Stimulated activated CD4-positive, alpha-beta T cell treated with anti-CD3 and anti-CD28 coated beads, Interleukin-1b, Interleukin-23, amount 100 ng/mL, for 1 hour (primary cell): ENCODE results near the gene TCHP.
"Not testable (repeated sequence)": the region's sequence is repeated elsewhere in the genome, so short reads cannot be mapped to it uniquely, and the experiment has no call there.

ENCODE experiments used
- DNase-seq, 2 donors: peaks; one replicate each; pipeline ENCODE4 v3.0.0-alpha.2; 2020; ENCODE audit warnings: low read depth in 2 of 2

Gene TCHP

DNA sequence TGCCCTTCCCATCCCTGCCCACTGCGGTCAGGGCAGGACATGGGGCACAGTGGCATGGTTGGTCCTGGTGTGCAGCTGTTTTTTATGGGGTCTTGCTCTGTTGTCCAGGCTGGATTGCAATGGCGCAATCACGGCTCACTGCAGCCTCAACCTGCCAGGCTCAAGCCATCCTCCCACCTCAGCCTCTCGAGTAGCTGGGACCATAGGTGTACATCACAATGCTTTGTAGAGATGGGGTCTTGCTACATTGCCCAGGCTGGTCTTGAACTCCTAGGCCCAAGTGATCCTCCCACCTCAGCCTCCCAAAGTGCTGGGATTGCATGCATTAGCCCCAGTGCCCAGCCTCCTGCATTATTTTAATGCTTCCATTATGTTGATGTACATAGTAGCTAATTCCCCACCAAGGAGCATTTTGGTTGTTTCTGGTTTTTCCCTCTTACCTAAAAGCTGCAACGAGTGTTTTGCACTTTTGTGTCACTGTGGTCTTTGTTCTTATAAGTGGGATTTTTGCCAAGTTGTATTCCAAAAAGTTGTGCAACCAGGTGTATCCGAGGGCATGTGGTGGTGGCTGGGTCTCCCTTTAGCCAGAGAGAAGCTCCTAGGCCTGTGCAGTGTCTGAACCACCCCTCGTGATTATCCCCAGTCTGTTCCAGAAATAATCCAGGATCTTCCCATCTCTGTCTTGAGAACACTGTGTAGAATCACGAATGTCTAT, 10.3 kb downstream of the TCHP start:
- DNase-seq: no peak

GRCh38 chr12:109910969-109911348, 10.9 kb downstream of the TCHP start:
- no peak for DNase-seq

DNA sequence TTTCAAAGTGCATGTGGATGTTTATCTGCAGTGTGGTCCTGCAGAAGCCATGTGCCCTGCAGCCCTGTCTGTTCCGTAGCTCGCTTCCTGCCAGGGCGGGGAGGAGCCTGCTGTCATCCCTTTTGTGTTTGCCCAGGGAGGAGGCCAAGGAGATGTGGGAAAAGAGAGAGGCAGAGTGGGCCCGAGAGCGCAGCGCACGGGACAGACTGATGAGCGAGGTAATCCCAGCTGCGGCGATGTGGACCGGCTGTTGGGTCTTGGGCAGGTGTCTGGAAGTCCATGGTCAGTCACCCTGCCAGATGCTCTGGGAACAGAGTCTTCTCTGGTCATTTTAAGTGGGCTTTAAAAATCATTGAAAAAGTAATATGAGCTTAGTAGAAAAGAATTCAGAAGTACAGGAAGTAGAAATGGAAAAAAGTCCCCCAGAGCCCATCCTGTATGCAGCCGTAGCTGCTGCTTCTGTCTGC, 12.8 kb downstream of the TCHP start:
- no peak for DNase-seq

DNA sequence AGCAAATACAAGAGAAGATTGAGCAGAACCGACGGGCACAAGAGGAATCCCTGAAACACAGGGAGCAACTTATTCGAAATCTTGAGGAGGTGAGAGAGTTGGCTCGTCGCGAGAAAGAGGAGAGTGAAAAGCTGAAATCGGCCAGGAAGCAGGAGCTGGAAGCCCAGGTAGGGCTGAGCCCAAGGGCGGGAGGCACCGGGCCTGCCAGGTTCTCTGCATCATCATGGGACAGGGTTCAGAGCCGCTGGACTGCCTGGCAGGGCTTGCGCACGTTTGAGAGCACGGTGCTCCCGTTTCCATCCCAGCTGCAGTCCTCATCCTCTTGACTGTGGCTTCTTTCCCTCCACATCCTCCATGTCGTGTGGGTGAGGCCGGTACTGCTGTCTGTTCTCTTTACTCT, 14.4 kb downstream of the TCHP start:
- DNase-seq: no peak

DNA sequence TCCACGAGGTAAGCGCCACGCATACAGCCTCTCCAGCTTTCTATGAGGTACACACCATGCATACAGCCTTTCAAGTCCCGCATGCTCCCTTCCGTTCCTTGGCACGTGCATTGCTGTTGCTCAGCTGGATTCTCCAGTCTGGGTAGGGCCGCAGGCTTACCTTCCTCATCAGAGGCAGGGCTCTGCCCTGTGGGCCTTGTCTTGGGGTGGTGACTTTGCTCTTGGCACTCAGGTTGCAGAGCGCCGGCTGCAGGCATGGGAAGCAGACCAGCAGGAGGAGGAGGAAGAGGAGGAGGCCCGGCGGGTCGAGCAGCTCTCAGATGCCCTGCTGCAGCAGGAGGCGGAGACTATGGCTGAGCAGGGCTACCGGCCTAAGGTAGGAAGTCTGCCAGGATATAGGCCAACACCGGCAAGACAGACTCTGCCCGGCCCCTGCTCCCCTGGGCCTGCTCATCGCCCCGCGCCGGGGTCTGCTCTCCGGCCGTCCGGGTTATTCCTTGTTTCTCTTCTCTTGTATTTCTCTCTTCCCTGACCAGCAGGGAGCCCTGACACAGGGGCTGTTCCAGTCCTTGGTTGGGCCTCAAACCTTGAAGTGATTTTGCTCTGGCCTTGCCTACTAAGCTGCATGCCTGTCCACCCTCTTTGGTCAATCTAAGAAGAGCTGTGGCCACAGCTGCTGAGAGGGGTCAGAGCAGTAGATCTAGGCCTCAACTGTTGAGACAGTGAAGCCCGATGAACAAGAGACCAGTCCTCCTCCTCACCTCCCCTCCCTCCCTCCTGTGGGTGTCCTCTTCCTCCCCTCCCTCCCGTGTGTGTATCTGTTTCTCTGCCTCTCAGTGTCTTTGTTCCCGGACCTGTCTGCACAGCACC, 15.3 kb downstream of the TCHP start:
- DNase-seq: no peak

- DNase-seq: no peak
Measured at GRCh38 chr12:109916045-109916444, 16.0 kb downstream of the TCHP start.

DNA sequence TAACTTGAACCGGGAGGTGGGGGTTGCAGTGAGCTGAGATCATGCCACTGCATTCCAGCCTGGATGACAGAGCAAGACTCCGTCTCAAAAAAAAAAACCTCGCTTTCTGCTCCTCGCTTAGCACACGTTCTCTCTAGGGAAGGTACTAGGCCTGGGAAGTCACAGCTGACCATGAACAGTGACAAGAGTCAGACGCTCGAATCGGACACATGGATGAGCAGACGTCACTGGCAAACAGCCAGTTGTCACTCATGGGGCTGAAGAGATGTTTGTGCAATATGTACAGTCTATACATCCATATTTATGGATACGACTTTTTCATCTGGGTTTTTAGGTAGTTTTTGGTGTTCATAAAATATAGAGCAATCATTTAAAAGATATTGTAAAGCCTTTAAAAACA, 19.4 kb downstream of the TCHP start:
- no peak for DNase-seq

DNA sequence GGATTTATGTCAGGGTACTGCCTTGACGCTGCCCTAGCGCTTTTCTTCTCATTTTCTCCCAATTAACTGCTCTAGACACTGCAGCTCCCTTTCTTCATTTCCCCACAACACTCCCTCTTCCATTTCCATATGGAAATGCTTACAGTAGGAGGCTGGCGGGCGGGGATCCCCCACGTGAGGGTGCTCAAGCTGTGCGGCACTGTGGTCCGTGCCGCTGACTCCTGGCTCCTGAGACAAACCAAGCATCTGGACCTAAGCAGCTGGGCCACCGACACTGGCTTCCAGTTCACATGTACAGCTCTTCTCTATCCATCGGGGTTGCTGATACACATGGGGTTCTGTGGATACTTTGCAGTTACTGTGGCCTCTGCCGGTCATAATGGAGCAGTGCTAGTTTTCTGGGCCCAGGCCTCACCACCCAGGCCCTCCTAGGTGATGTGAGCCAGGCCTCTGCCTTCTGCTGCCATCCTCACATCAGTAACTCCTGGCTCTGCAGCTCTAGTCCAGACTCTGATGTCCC, 20.2 kb downstream of the TCHP start:
- no peak for DNase-seq

GRCh38 chr12:109921982-109922381, 21.9 kb downstream of the TCHP start:
- no peak for DNase-seq

- DNase-seq: no peak
Measured at GRCh38 chr12:109923038-109923437, 23.0 kb downstream of the TCHP start.

- DNase-seq: no peak
Measured at GRCh38 chr12:109923481-109924245, 23.6 kb downstream of the TCHP start.

- no peak for DNase-seq
Measured at GRCh38 chr12:109925185-109925840, 25.2 kb downstream of the TCHP start.

GRCh38 chr12:109926016-109926415, 25.9 kb downstream of the TCHP start:
- DNase-seq: no peak

DNA sequence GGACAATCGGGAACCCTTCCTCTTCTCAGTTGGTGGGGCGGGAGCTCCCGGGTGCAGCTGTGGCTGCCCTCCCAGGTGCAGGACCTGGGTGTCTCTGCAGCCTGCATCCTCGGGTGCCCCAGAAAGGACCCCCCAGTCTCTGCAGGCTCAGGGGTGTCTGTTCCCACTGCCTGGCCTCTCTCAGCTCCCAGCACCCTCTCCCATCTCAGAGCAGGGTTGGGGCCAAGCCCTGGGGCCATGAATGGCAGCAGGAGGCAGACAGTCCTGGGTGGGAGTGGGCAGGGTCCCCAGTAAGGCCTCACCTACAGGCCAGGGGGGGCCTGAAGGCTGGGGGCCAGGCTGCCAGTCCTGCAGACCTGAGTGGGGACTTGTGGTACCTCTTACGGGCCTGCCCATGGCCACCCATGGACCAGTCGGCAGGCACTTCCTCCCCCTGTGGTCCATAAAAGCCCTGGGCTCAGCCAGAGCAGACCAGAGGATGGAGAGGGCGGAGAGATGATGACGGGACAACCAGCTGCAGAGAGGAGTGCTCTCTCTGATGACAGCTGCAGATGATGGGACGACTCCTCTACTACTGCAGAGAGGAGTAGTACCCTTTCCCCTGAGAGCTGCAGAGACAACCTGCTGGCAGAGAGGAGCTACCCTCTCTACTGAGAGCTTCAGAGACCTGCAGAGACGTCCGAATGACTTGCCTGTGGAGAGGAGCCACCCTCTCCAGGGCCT, 26.6 kb downstream of the TCHP start:
- no peak for DNase-seq

GRCh38 chr12:109927622-109928021, 27.5 kb downstream of the TCHP start:
- peak in 1 of 2 donors; percentile 11 for DNase-seq

DNA sequence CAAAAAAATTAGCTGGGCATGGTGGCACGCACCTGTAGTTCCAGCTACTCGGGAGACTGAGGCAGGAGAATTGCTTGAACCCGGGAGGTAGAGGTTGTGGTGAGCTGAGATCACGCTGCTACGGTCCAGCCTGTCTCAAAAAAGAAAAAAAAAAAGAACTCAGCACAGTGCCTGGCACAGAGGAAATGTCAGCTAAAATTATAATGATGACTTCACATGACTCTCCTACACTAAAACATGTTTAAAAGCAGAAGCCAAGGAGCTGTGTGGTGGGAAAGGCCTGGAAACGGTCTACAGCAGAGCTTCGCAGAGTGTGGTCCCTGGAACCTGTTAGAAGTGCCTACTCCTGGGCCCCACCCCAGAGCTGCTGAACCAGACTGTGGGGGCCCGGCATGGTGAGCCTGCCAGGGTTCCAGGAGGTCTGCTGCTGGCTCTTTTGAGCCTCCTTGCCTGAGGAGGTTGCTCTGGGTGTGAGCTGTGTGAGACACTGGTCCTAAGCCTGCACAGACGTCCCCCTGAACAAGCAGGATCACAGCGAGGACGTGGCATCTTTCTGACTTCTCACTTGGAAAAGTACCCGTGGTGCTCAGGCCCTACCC, 28.1 kb downstream of the TCHP start:
- DNase-seq: no peak

- not testable (repeated sequence) for DNase-seq
Measured at GRCh38 chr12:109929326-109929725, 29.3 kb downstream of the TCHP start.

DNA sequence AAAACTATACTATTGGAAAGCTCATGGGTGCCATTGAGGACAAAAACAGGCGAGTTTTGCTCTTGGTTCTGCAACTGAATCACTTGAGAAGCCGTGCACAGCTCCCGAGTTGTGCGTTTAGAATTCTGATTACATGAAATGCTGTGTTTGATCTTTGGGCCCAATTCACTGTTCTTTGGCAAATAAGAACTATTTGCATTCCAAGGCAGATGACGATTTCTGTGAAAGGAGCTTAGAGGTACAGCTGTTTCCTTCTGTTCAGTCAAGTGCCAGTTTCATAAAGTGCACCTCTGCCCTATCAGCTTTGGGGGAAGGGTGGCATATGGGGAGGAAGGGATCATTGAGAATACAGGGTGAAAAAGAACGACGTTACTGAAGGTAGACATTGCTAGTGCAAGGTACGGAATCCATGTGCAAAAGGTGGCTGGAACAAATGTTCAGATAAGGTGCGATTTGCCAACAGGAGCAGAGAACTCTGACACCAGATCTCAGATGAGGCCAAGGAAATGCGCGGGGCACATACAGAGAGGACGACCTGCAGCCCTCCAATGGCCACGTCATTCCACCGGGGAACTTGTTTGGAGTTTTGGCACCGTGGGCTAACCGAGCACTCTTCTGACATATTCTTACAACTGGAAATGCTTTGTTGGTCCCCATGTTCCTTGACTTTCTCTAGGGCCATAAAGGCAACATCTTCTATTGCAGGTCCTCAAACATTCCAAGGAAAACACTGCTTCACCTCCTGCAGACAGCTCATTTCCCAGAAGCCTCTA, 30.1 kb downstream of the TCHP start:
- DNase-seq: no peak

GRCh38 chr12:109931143-109931542, 31.1 kb downstream of the TCHP start:
- DNase-seq: no peak
